ENCODE results near the gene DPYD.

DPYD gene

DNA sequence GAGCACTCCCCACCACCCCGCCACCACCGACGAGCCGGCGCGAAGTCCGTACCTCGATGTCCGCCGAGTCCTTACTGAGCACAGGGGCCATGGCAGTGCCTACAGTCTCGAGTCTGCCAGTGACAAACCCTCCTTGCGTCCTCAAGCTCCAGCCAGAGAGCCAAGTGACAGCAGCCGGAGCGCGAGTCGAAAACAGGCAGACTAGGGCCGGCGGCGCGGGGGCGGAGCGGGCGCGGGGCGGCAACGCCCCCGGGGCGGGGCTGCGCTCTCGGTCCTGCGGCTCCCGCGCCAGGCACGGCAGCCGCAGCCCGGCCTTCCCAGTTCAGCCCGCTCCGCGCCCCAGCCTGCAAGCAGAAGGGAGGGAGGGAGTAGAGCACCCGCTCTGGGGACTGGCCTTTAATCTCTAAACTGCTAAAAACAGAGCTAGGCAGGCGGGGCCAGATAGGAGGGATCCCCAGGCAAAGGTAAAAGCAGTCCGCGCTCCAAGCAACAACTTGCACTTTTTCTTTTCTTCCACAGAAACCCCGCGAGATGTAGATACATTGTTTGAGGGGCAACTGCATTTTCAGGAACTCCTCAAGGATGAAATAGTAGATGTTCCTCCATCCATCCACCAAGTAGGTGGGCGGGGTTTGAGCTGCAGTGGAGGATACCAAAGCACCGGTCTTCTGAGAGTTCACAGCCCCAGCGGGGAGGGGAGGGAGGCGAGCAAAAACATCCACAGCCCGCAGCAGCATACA lies at the start of gene DPYD:
TSS of gene DPYD (minus strand) at position 203 of the 740 bp plus-strand sequence. CDS start at position 91, 112 bp downstream.
- DNase-seq: peak; percentile 72

DNA sequence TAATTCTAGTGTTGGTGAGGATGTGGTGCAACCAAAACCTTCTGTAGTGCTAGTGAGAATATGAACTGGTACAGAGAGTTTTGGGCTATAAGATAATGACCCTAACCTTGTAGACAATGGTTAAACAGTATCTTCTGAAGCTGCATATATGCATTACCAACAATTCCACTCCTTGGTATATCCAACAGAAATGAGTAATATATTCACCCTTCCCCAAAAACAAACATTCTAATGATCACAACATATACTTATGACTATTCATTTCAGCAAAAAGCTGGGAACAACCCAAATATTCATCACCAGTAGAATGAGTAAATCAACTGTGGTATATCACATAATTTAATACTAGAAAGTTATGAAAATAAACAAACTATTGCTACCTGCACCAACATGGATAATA lies 39.6 kb upstream of the DPYD start:
- DNase-seq: no peak

GRCh38 chr1:97947695-97948094 lies 26.9 kb upstream of the DPYD start:
- no peak for DNase-seq

DNA sequence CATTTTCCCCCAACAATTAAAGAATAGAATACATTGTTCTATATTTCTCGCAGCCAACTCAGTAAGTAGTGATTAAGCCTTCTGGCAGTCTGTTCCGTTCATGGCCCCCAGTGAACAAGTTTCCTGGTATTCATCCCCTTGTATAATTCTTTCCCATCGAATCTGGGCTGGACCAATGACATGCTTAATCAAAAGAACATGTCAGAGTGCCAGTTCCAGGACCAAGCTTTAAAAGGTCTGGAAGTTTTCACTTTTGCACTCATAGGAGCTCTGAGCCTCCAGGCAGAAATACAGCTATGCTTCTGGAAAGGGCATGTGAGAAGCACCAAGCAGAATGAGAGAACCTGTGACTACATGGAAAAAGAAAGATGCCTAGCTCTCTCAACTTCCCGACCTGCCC lies 22.5 kb upstream of the DPYD start:
- no peak for DNase-seq

DNA sequence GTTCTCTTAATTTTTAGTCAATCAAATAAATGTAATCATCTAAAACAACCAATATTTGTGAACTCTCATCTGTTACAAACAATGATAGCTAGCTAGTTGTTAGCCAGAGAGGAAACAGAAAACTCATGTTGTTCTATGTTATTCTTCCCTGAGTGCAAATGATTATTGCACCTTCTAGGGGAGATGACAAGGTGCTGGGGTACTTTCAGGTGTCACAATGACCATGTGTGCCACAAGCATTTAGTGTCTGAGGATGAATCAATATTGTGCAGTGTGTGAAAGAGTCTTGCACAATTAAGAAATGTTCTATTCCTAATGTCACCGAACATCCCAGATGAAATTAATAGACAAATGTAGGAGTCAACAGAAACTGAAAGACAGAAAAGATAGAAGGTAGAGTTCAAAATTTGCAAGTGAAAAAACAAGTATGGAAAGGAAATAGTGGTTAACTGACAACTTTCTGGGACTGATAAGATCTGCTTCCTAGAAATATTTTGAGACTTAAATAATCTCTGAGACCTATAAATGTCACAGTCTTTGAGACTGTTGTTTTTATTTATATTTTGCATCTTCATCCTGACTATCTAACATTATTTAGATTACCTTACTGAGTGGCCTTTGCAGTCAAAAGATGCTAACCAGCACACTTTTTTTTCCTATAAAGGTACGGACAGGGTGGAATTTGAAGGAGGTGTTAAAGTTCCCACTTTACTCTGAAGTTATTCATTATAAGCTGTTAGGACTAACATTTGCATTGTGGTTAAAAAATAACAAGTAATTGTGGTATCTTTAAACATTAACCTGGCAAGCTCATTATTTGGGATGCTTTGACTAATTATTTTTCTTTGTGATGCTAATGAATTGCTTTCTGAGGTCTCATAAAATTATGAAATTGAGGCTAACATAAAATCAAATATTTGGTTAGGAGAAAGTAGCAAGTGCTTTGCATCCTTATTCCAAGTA lies 21.6 kb upstream of the DPYD start:
- DNase-seq: no peak

GRCh38 chr1:97938285-97938642 lies 17.4 kb upstream of the DPYD start:
- DNase-seq: no peak

GRCh38 chr1:97936976-97937375 lies 16.1 kb upstream of the DPYD start:
- no peak for DNase-seq

DNA sequence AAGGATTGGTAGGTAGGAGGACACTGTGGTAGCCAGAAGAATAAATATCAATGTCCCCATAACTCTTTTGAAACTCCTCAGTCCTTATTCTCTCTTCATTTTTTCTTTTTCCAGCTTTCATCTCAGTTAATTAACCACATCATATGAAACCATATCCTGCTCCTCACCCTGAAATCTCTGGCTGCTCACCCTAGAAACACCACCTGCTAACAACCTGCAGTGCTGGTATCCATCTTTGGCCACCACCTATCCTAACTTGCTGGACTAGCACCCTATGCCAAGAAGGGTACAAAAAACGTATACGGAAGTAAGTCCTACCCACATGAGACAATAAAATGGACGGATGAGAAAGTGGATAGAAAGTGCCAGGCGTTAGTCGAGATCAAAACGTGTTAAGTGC lies 13.7 kb upstream of the DPYD start:
- DNase-seq: no peak

GRCh38 chr1:97929874-97930851 lies 9.3 kb upstream of the DPYD start:
- no peak for DNase-seq

GRCh38 chr1:97926017-97926708 lies 5.3 kb upstream of the DPYD start:
- DNase-seq: no peak

DNA sequence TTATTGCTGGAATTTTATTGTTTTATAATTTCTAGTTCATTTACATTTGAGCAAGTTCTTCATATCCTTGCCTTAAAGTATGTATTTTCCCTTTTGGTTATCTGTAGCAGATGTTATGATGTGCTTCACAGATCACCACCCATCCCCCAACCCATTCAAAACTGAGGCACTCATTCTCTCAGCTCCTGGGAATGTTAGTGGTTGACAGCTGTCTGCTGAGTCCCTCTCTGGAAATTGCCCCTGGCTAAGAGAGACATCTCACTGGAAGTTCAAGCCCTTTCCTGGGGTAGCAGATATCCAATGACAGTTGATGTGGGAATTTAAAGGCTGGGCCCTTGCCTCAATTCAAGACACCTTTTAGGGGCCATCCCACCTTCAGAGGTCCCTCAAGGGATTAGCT lies 4.3 kb upstream of the DPYD start:
- DNase-seq: peak; percentile 60

GRCh38 chr1:97923811-97924210 lies 3.0 kb upstream of the DPYD start:
- DNase-seq: no peak

DNA sequence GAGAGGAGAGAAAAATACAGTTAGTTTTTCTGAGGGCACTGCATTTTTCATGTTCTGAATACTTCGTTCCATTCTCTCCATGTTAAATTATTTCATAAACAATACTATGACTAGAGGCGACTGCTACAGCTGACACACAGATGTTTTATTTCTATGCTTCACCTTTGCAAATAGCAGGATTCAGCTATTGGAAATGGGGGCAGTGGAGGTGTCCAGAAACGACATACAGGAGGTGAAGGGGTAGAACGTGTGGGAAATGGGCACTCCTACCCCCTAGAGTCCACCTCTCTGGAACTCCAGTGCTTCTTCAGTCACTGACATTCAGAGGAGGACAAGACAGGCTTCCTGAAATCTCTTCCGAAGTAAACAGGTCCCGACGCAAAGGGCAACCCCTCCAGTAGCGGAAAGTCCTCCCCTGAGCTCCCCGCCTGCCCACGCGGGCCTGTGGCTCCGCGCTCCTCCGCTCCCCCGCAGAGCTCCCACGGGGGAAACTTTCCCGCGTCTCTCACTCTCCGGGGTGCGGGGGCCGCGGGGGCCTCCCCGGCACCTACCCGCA lies 480 bp downstream of the DPYD start:
- DNase-seq: no peak

- DNase-seq: no peak
These were observed 1.1 kb downstream of the DPYD start for GRCh38 chr1:97919585-97920261.

DNA sequence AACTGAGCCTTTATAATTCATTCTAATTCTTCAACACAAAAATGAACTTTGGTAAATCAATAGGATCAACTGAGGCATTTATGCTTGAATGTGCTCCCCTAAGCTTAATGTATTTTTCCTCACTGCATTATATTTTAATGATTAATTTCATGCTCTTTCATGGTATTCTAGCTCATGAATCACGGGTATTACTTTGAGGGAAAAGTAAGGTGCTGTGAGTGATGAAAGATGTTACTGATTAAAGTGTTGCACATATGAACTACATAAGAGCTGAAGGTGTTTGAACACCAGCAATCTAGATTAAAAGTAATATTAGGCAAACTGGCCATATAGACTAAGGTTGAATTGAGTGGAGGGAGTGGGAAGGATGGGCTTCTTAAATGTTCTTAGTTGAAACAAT lies 1.9 kb downstream of the DPYD start:
- no peak for DNase-seq

DNA sequence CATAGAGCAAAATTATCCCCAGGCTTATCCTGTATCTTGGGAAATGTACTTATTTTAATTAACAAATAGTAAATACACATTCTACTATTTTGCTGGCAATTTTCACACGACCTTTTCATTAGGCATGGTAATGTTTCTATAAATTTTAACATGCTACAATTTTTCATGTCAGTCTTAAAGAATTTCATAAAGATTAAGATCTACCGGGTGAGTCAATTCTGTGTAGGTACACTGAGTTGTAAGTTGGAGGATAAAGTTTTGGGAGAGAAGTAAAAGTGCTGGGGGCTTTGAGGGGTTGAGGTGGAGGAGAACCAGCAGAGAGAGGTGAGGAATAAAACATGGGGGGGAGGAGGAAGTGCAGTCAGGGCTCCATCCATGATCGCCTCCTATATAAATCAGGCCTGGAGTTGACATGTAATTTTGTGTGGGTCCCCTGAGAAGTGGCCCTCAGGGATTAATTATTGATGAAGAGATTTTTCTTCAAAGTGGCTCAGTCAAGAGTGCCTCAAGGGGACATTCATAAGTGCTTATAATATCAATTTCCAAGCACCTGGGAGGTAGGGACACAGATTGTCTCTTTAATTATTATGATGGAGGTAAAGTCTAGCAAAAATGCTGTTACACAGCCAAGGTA lies 7.2 kb downstream of the DPYD start:
- DNase-seq: no peak

DNA sequence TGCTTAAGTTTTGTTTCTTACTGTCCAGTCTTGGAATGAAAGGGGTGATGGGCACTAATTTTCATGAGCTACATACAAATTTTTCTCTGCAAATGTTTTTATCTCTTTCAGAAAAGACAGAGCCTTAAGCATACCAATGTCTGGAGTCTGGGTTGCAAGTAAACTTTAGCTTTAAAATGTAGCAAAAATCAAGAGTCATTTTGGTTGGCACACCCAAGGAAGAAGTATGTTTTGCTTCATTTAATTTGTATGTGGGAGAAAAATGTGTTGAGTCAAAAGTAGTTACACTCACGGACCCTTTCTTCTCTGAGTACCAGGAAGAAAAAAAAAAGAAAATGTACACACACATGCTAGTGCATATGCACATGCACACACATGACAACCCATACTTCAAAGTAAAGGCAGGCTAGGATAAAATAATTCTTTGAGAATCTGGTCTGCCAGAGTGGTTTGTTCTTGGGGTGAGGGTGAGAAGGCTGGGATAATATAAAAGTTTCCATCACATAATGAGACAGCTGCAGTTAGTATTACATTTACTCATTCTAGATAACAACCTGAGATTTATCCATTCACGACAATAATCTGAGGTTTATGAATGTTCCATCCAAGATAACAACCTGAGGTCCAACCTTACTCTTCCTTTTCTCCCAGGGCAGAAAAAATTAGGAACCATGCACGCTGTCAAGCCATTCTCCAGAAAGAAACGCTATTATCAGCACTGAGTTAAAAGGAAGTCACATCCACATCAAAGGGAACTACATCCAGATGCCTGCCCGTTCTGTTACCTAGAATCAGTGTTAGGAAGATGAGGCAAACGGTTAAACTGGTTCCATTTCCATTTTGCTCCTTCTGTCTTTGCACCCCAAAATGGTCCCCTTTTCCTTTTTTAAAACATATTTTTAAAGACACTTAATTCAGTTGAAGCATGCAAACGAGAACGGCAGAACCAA lies 9.3 kb downstream of the DPYD start:
- no peak for DNase-seq

GRCh38 chr1:97909266-97909665 lies 11.6 kb downstream of the DPYD start:
- DNase-seq: no peak

DNA sequence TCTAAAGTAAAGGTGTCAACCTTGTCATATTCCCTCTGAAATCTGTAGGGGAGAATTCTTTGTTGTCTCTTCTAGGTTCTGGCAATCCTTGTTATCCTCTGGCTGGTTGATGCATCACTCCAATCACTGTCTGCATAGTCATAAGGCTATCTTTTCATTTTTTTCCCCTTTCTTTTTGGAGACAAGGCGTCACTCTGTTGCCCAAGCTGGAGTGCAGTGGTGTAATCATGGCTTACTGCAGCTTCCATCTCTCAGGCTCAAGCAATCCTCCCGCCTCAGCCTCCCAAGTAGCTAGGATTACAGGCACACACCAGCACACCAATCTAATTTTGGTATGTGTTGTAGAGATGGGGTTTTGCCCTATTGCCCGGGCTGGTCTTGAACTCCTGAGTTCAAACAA lies 12.9 kb downstream of the DPYD start:
- no peak for DNase-seq
